Ishikawa (cell line): ENCODE data around the gene MAST4.

Experiments used
- CEBPB ChIP-seq: IDR thresholded peaks from 2 replicates; pipeline ENCODE4 v1.6.1; 2012
- CREB1 ChIP-seq: IDR thresholded peaks from 2 replicates; pipeline ENCODE4 v1.6.1; 2012; ENCODE audit warnings: low read depth
- EGR1 ChIP-seq: IDR thresholded peaks from 2 replicates; pipeline ENCODE4 v1.6.1; 2012
- EP300 ChIP-seq: IDR thresholded peaks from 2 replicates; pipeline ENCODE4 v1.6.1; 2012; ENCODE audit warnings: borderline replicate concordance
- FOXM1 ChIP-seq: IDR thresholded peaks from 2 replicates; pipeline ENCODE4 v1.6.1; 2012; ENCODE audit warnings: low read depth, borderline replicate concordance
- NFIC ChIP-seq: IDR thresholded peaks from 2 replicates; pipeline ENCODE4 v1.6.1; 2012
- RAD21 ChIP-seq: IDR thresholded peaks from 2 replicates; pipeline ENCODE4 v1.6.1; 2012; ENCODE audit warnings: low read depth
- TAF1 ChIP-seq: IDR thresholded peaks from 2 replicates; pipeline ENCODE4 v1.6.1; 2012; ENCODE audit warnings: low read depth, mild to moderate bottlenecking
- TCF12 ChIP-seq: IDR thresholded peaks from 2 replicates; pipeline ENCODE4 v1.6.1; 2012; ENCODE audit warnings: low read depth
- TEAD4 ChIP-seq: IDR thresholded peaks from 2 replicates; pipeline ENCODE4 v1.6.1; 2012
- USF1 ChIP-seq: IDR thresholded peaks from 2 replicates; pipeline ENCODE4 v1.6.1; 2012
- YY1 ChIP-seq: IDR thresholded peaks from 2 replicates; pipeline ENCODE4 v1.6.1; 2012; ENCODE audit warnings: low read depth
- ZBTB7A ChIP-seq: IDR thresholded peaks from 2 replicates; pipeline ENCODE4 v1.6.1; 2012; ENCODE audit warnings: low read depth
- TF ChIP-seq, protein P1 (sequence below): IDR thresholded peaks from 2 replicates; pipeline ENCODE4 v1.6.1; 2012; ENCODE audit warnings: low read depth, mild to moderate bottlenecking
- TF ChIP-seq, protein P2 (sequence below): IDR thresholded peaks from 2 replicates; pipeline ENCODE4 v1.6.1; 2012

MAST4 gene

GRCh38 chr5:67195406-67196275 lies 599.4 kb downstream of the MAST4 start:
- TF ChIP-seq EP300, result no peak
- TF ChIP-seq FOXM1, result no peak
- TF ChIP-seq TEAD4, result no peak
- no peak for TF ChIP-seq USF1
- TF ChIP-seq CEBPB, result no peak
- TF ChIP-seq YY1, result no peak
- no peak for TF ChIP-seq TCF12
- TF ChIP-seq, protein P1, sequence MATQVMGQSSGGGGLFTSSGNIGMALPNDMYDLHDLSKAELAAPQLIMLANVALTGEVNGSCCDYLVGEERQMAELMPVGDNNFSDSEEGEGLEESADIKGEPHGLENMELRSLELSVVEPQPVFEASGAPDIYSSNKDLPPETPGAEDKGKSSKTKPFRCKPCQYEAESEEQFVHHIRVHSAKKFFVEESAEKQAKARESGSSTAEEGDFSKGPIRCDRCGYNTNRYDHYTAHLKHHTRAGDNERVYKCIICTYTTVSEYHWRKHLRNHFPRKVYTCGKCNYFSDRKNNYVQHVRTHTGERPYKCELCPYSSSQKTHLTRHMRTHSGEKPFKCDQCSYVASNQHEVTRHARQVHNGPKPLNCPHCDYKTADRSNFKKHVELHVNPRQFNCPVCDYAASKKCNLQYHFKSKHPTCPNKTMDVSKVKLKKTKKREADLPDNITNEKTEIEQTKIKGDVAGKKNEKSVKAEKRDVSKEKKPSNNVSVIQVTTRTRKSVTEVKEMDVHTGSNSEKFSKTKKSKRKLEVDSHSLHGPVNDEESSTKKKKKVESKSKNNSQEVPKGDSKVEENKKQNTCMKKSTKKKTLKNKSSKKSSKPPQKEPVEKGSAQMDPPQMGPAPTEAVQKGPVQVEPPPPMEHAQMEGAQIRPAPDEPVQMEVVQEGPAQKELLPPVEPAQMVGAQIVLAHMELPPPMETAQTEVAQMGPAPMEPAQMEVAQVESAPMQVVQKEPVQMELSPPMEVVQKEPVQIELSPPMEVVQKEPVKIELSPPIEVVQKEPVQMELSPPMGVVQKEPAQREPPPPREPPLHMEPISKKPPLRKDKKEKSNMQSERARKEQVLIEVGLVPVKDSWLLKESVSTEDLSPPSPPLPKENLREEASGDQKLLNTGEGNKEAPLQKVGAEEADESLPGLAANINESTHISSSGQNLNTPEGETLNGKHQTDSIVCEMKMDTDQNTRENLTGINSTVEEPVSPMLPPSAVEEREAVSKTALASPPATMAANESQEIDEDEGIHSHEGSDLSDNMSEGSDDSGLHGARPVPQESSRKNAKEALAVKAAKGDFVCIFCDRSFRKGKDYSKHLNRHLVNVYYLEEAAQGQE, result no peak
- no peak for TF ChIP-seq NFIC
- TF ChIP-seq RAD21, result no peak
- TF ChIP-seq CREB1, result no peak
- no peak for TF ChIP-seq TAF1
- no peak for TF ChIP-seq ZBTB7A
- TF ChIP-seq, protein P2, sequence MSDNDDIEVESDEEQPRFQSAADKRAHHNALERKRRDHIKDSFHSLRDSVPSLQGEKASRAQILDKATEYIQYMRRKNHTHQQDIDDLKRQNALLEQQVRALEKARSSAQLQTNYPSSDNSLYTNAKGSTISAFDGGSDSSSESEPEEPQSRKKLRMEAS, result no peak
- TF ChIP-seq EGR1, result no peak

GRCh38 chr5:67196537-67197059 lies 600.4 kb downstream of the MAST4 start, which contains the start of gene CD180:
TSS of gene CD180 (minus strand) at chr5:67196799. CDS start at chr5:67196641, 158 bp downstream.
- TF ChIP-seq USF1 (no peak), CEBPB (no peak), TAF1 (no peak), EGR1 (no peak), RAD21 (no peak), EP300 (no peak), YY1 (no peak), FOXM1 (no peak)
- TF ChIP-seq, protein P1, result no peak
- TF ChIP-seq, protein P2, result no peak

DNA sequence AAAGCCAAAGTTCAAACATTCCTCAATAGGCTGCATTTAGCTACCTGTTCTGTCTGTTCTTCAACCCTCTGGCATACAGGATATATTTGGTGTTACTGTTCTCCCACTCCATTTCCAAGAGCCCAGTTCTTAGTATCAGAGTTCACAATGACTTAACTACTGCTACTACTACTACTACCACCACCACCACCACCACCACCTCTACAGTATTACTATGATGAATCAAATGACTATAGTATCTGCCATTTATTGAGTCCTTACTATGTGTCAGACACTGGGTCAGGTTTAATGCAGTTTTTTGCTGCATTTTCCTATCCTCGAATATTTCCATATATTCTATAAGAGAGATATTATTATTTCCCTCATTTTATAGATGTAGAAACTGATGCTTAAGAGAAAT lies 601.3 kb downstream of the MAST4 start:
- TF ChIP-seq EP300 (no peak), TAF1 (no peak), USF1 (no peak), FOXM1 (no peak), RAD21 (no peak), NFIC (no peak), EGR1 (no peak), YY1 (no peak), TCF12 (no peak), CREB1 (no peak), TEAD4 (no peak), ZBTB7A (no peak)

GRCh38 chr5:67198917-67199316 lies 602.7 kb downstream of the MAST4 start:
- TF ChIP-seq TEAD4, result no peak
- TF ChIP-seq, protein P1, result no peak
- no peak for TF ChIP-seq EGR1
- no peak for TF ChIP-seq RAD21
- TF ChIP-seq CREB1, result no peak
- TF ChIP-seq USF1, result no peak
